ENCODE results near the gene DSN1.

Gene DSN1

GRCh38 chr20:36754656-36755222, 18.8 kb downstream of the DSN1 start:
- peak; percentile 76 for DNase-seq (ENCODE audit: low spot score)

- no peak for DNase-seq (ENCODE audit: low spot score)
Measured at GRCh38 chr20:36752582-36752981, 21.0 kb downstream of the DSN1 start.

GRCh38 chr20:36745927-36746659, 27.5 kb downstream of the DSN1 start, which contains the start of gene NDRG3:
Gene NDRG3 (minus strand): TSS chr20:36746090. CDS start chr20:36721735, 24,355 bp downstream.
- DNase-seq (ENCODE audit: low spot score), result peak; percentile 95

- peak; percentile 56 for DNase-seq (ENCODE audit: low spot score)
Measured at GRCh38 chr20:36745234-36745926, 28.2 kb downstream of the DSN1 start.

- DNase-seq (ENCODE audit: low spot score), result peak; percentile 50
Measured at GRCh38 chr20:36744764-36745191, 28.8 kb downstream of the DSN1 start.

GRCh38 chr20:36744243-36744642, 29.3 kb downstream of the DSN1 start:
- DNase-seq (ENCODE audit: low spot score), result no peak

- no peak for DNase-seq (ENCODE audit: low spot score)
Measured at GRCh38 chr20:36742558-36742957, 31.0 kb downstream of the DSN1 start.

GRCh38 chr20:36741072-36741471, 32.5 kb downstream of the DSN1 start:
- DNase-seq (ENCODE audit: low spot score), result no peak

- DNase-seq (ENCODE audit: low spot score), result no peak
Measured at GRCh38 chr20:36737183-36737499, 36.4 kb downstream of the DSN1 start.

GRCh38 chr20:36736451-36737182, 36.9 kb downstream of the DSN1 start:
- DNase-seq (ENCODE audit: low spot score), result no peak

GRCh38 chr20:36732456-36732855, 41.1 kb downstream of the DSN1 start:
- no peak for DNase-seq (ENCODE audit: low spot score)

- no peak for DNase-seq (ENCODE audit: low spot score)
Measured at GRCh38 chr20:36728986-36729385, 44.6 kb downstream of the DSN1 start.

- no peak for DNase-seq (ENCODE audit: low spot score)
Measured at GRCh38 chr20:36726168-36726567, 47.4 kb downstream of the DSN1 start.

- DNase-seq (ENCODE audit: low spot score), result no peak
Measured at GRCh38 chr20:36720510-36720909, 53.1 kb downstream of the DSN1 start.

- no peak for DNase-seq (ENCODE audit: low spot score)
Measured at GRCh38 chr20:36717657-36718056, 55.9 kb downstream of the DSN1 start.

GRCh38 chr20:36717021-36717420, 56.5 kb downstream of the DSN1 start:
- DNase-seq (ENCODE audit: low spot score), result no peak

GRCh38 chr20:36712775-36713174, 60.8 kb downstream of the DSN1 start:
- DNase-seq (ENCODE audit: low spot score), result no peak

- DNase-seq (ENCODE audit: low spot score), result no peak
Measured at GRCh38 chr20:36709126-36709525, 64.4 kb downstream of the DSN1 start.

GRCh38 chr20:36703530-36703929, 70.0 kb downstream of the DSN1 start:
- DNase-seq (ENCODE audit: low spot score), result no peak

All from HuH-7 (cell line).